Epithelial cell of proximal tubule (primary cell): Measurements from ENCODE around the gene MAP1LC3B2. TPM values are rescaled to one million over a fixed set of nuclear protein-coding genes. Genes with fewer than 3 reads are reported as not detected.

Experiments used
- DNase-seq: peaks from one replicate; pipeline ENCODE4 v3.0.0-alpha.2; 2011; ENCODE audit warnings: low read depth
- H3K4me3 ChIP-seq: 2 replicates; pipeline ENCODE4 v1.5.1; 2011; ENCODE audit warnings: low read depth, mild to moderate bottlenecking, low read length
- CTCF ChIP-seq: conservative IDR thresholded peaks from 2 replicates; pipeline ENCODE4 v1.5.1; 2012; ENCODE audit warnings: low read depth, mild to moderate bottlenecking, low read length
- total RNA-seq: library from RNA; depleted of rRNA; stranded (reverse); fragments of >200 nt; gene quantifications from 2 replicates; pipeline ENCODE4 v1.2.3, GENCODE V29; 2015

MAP1LC3B2 gene
- total RNA-seq, 1 donor from 2014 or later, result not detected

GRCh38 chr12:116604951-116605641 is 45.9 kb downstream of the MAP1LC3B2 start:
- no peak for DNase-seq
- no peak overlapping the region for H3K4me3 ChIP-seq
- no peak for TF ChIP-seq CTCF

- DNase-seq, result no peak
- no peak for TF ChIP-seq CTCF
- H3K4me3 ChIP-seq, result no peak overlapping the region
Measured at GRCh38 chr12:116606397-116606796, 47.2 kb downstream of the MAP1LC3B2 start.

- H3K4me3 ChIP-seq, result no peak overlapping the region
- no peak for DNase-seq
- no peak for TF ChIP-seq CTCF
Measured at GRCh38 chr12:116607039-116607438, 47.9 kb downstream of the MAP1LC3B2 start.

- no peak for DNase-seq
- TF ChIP-seq CTCF, result peak; percentile 55
- H3K4me3 ChIP-seq, result no peak overlapping the region
Measured at GRCh38 chr12:116609319-116610114, 50.3 kb downstream of the MAP1LC3B2 start.

- TF ChIP-seq CTCF, result no peak
- no peak for DNase-seq
- no peak overlapping the region for H3K4me3 ChIP-seq
Measured at GRCh38 chr12:116610971-116611541, 51.9 kb downstream of the MAP1LC3B2 start.

GRCh38 chr12:116612436-116612835 is 53.3 kb downstream of the MAP1LC3B2 start:
- no peak overlapping the region for H3K4me3 ChIP-seq
- no peak for TF ChIP-seq CTCF
- no peak for DNase-seq
